Fibroblast of lung (primary cell): ENCODE results near the gene DCBLD2. TPM values are rescaled to one million over a fixed set of nuclear protein-coding genes. Genes with fewer than 3 reads are reported as not detected.
A peak's percentile ranks its signal among the peaks of the same experiment; 100 is the strongest.

Source experiments
- DNase-seq, 2 donors: peaks; one replicate each; pipeline versions ENCODE4 v3.0.0 to v3.0.0-alpha.2; 2010; ENCODE audit warnings: low read depth in 2 of 2
- H2AFZ ChIP-seq: 2 replicates; pipeline ENCODE4 v1.5.1; 2012; ENCODE audit warnings: low read length, control low read depth, inconsistent platforms
- H3K27ac ChIP-seq: 2 replicates; pipeline ENCODE4 v1.5.1; 2011; ENCODE audit warnings: low read length, control low read depth; ENCODE audit not compliant: insufficient read depth
- H3K27me3 ChIP-seq: 2 replicates; pipeline ENCODE4 v1.5.1; 2011; ENCODE audit warnings: mild to moderate bottlenecking, low read length; ENCODE audit not compliant: control insufficient read depth, insufficient read depth
- H3K36me3 ChIP-seq: 2 replicates; pipeline ENCODE4 v1.5.1; 2011; ENCODE audit warnings: low read length; ENCODE audit not compliant: control insufficient read depth, insufficient read depth
- H3K4me1 ChIP-seq: 2 replicates; pipeline ENCODE4 v1.5.1; 2011; ENCODE audit warnings: low read length; ENCODE audit not compliant: control insufficient read depth, insufficient read depth; ENCODE audit errors: extremely low read depth
- H3K4me2 ChIP-seq: 2 replicates; pipeline ENCODE4 v1.5.1; 2011; ENCODE audit warnings: low read length, control low read depth; ENCODE audit not compliant: insufficient read depth; ENCODE audit errors: extremely low read depth
- H3K4me3 ChIP-seq, 4 experiments: fragments of 200-600 bp in 1 of 4; sonication (generic) in 1 of 4; replicated peaks in 1 of 4; 2 replicates each; pipeline ENCODE4 v1.5.1; 2011 to 2016; ENCODE audit warnings: low read length in 4 of 4, low read depth in 3 of 4, mild to moderate bottlenecking in 3 of 4, control low read depth in 2 of 4, inconsistent platforms in 1 of 4, mixed read lengths in 1 of 4; ENCODE audit not compliant: insufficient read depth in 1 of 4; ENCODE audit errors: control extremely low read depth in 1 of 4
- H3K79me2 ChIP-seq: 2 replicates; pipeline ENCODE4 v1.5.1; 2012; ENCODE audit warnings: mild to moderate bottlenecking, low read length, inconsistent platforms; ENCODE audit not compliant: control insufficient read depth, insufficient read depth
- H3K9ac ChIP-seq: 2 replicates; pipeline ENCODE4 v1.5.1; 2011; ENCODE audit warnings: mild to moderate bottlenecking, low read length, control low read depth; ENCODE audit not compliant: insufficient read depth
- H3K9me3 ChIP-seq: 2 replicates; pipeline ENCODE4 v1.5.1; 2012; ENCODE audit warnings: low read depth, low read length; ENCODE audit not compliant: control insufficient read depth, insufficient read depth
- H4K20me1 ChIP-seq: 2 replicates; pipeline ENCODE4 v1.5.1; 2011; ENCODE audit warnings: low read length; ENCODE audit not compliant: control insufficient read depth, insufficient read depth; ENCODE audit errors: extremely low read depth
- CTCF ChIP-seq, 2 donors: IDR thresholded peaks in 1 of 2; conservative IDR thresholded peaks in 1 of 2; 1 replicate in 1 of 2; 2 replicates in 1 of 2; pipeline ENCODE4 v1.5.1; 2011 to 2012; ENCODE audit warnings: low read length in 2 of 2, control low read depth in 1 of 2, inconsistent platforms in 1 of 2, low read depth in 1 of 2, mild to moderate bottlenecking in 1 of 2
- EZH2 ChIP-seq: IDR thresholded peaks from 2 replicates; pipeline ENCODE4 v1.5.1; 2012; ENCODE audit warnings: low read length, control low read depth, mild to moderate bottlenecking; ENCODE audit errors: missing control alignments
- polyA plus RNA-seq, 2 donors: library from polyadenylated mRNA; depleted of rRNA in 1 of 2; stranded (reverse) in 1 of 2; unstranded in 1 of 2; fragments of >200 nt; gene quantifications; 2 replicates each; pipeline ENCODE4 v1.2.1, GENCODE V29; 2011 to 2012; ENCODE audit warnings: missing spikeins in 1 of 2
- total RNA-seq: library from RNA; depleted of rRNA; stranded (reverse); fragments of >200 nt; gene quantifications from 2 replicates; pipeline ENCODE4 v1.2.1, GENCODE V29; 2014

DCBLD2 gene
- total and polyA plus RNA-seq, 2 donors (not counting 1 experiment from before 2014, with no cell fraction given), result 98.1 to 195 TPM

DNA sequence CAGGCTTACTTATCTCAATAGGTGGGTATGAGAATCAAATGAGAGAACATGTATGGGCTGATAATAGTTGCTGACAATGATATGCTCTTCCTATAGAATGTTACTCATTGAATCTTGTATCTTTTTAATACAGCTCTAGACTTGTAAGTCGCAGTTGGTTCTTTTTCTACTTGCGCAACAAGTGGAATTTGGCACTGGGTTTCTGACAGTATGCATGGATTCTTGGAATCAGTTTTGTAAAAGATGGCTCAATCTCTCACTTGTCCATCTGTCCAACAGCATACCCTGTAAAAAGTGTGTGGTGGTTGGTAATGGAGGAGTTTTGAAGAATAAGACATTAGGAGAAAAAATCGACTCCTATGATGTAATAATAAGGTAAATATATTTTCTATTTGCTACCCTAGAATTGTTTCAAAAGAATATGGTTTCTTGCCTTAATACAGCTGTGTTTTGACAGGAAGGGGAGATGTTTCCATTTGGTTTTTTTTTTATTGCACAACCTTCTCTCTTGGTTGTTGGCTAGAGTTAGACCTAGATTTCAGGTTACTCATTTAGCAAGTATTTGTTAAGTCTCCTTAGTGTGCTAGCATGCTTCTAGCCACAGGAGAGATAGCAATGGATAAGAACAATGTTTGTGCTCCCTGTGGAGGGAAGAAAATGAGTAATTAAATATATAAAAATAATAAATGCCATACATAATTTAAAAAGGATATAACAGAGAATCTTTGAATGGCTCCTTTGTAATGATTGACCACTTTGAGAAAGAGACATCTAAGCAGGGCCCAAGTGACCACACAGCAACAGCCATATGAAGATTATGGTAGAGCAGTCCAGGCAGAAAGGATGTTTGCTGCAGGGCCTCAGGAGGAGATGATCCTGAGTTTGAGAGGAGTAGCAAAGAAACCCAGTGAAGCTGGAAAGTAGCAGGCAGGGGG lies 116.6 kb downstream of the DCBLD2 start:
- DNase-seq, result peak; percentile 88 to 97
- no peak overlapping the region for H3K9ac ChIP-seq
- H3K27ac ChIP-seq, result no peak overlapping the region
- H2AFZ ChIP-seq, result no peak overlapping the region
- no peaks in the 10 kb centered on the region for H3K27me3 ChIP-seq
- H3K36me3 ChIP-seq, result no peaks in the 10 kb centered on the region
- H3K79me2 ChIP-seq, result no peaks in the 10 kb centered on the region
- no peaks in the 10 kb centered on the region for H3K9me3 ChIP-seq
- H3K4me3 ChIP-seq, result no peak overlapping the region
- no peak overlapping the region for H3K4me2 ChIP-seq
- no peaks in the 10 kb centered on the region for H4K20me1 ChIP-seq
- TF ChIP-seq EZH2 (no peak), CTCF (conservative IDR thresholded peaks at IDR 0.05 in 1 of 2, IDR thresholded peaks at IDR 0.05 in 1 of 2; ENCODE audit: low read depth in 1 of 2, low read length in 2 of 2) (no peak)
- H3K4me1 ChIP-seq, result peaks cover 16% of the 10 kb centered on the region

DNA sequence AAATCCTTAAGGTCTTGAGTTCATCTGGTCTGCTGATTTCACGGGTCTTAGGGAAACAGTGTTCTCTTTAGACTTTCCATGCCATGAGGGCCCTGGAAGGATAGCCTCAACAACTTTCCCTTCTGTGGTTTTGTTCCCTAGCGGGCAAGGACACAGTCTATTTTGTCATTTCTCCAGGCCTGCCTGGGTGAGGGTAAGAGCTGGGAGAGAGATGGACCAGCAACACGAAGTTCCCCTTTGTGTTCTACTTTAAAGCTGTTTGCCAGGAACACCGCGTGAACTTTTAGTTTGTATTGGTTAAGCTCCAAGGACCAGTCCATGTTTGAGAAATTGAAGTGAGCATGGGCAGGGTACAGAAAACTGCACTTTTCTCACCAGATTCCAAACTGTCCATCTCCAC lies 117.5 kb downstream of the DCBLD2 start:
- no peaks in the 10 kb centered on the region for H4K20me1 ChIP-seq
- no peak overlapping the region for H3K4me2 ChIP-seq
- H3K4me3 ChIP-seq, result no peak overlapping the region
- TF ChIP-seq EZH2 (no peak), CTCF (conservative IDR thresholded peaks at IDR 0.05 in 1 of 2, IDR thresholded peaks at IDR 0.05 in 1 of 2; ENCODE audit: low read depth in 1 of 2, low read length in 2 of 2) (no peak)
- DNase-seq, result peak in 1 of 2 donors; percentile 43
- H3K4me1 ChIP-seq, result peaks cover 19% of the 10 kb centered on the region
- H3K9me3 ChIP-seq, result no peaks in the 10 kb centered on the region
- H3K27me3 ChIP-seq, result no peaks in the 10 kb centered on the region
- H3K36me3 ChIP-seq, result no peaks in the 10 kb centered on the region
- no peak overlapping the region for H3K9ac ChIP-seq
- no peak overlapping the region for H2AFZ ChIP-seq
- H3K79me2 ChIP-seq, result no peaks in the 10 kb centered on the region
- no peak overlapping the region for H3K27ac ChIP-seq

- DNase-seq, result peak in 1 of 2 donors; percentile 45
- no peak overlapping the region for H2AFZ ChIP-seq
- TF ChIP-seq EZH2 (no peak), CTCF (conservative IDR thresholded peaks at IDR 0.05 in 1 of 2, IDR thresholded peaks at IDR 0.05 in 1 of 2; ENCODE audit: low read depth in 1 of 2, low read length in 2 of 2) (no peak)
Observed at GRCh38 chr3:98782824-98783500, 118.5 kb downstream of the DCBLD2 start.

More at GRCh38 chr3:98782824-98783500, 118.5 kb downstream of the DCBLD2 start:
- H3K79me2 ChIP-seq, result no peaks in the 10 kb centered on the region
- no peaks in the 10 kb centered on the region for H3K9me3 ChIP-seq
- peaks cover 19% of the 10 kb centered on the region for H3K4me1 ChIP-seq
- no peaks in the 10 kb centered on the region for H3K27me3 ChIP-seq
- H3K36me3 ChIP-seq, result no peaks in the 10 kb centered on the region
- H3K4me3 ChIP-seq, result no peak overlapping the region
- no peak overlapping the region for H3K9ac ChIP-seq
- H4K20me1 ChIP-seq, result no peaks in the 10 kb centered on the region
- H3K27ac ChIP-seq, result no peak overlapping the region
- no peak overlapping the region for H3K4me2 ChIP-seq
